ENCODE data around the gene SLCO1A2. TPM values are rescaled to one million over a fixed set of nuclear protein-coding genes. Genes with fewer than 3 reads are reported as not detected.
"Not testable (repeated sequence)": the region's sequence is repeated elsewhere in the genome, so short reads cannot be mapped to it uniquely, and the experiment has no call there.

The SLCO1A2 gene
- total RNA-seq, 4 donors from 2014 or later: not detected

DNA sequence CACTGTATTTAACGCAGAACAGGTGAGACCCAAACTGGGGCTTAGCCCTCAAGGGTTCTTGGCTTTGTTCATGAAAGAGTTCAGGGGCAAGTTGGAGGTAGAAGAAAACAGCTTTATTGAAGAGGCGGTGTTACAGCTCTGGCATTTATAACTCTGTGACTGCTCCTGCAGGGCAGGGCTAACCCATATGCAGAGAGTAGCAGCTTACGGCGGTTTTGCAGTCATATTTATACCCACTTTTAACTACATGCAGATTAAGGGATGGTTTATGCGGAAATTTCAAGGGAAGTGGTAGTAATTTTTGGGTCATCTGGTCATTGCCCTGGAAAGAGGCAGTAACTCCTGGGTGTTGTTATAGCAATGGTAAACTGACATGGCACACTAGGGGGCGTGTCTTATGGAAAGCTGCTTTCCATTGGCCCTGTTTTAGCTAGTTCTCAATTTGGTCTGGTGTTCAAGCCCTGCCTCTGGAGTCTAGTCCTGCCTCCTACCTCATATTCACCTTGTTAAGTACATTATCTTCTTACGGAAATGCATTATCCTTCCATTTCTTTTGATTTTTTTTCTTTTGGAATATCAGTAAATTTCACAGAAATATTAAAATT, 36.2 kb upstream of the SLCO1A2 start:
- no peaks in the 10 kb centered on the region for H3K9me3 ChIP-seq
- no peak overlapping the region for H3K4me3 ChIP-seq
- intact Hi-C loops (cut with DNase I; ENCODE audit: low total_unique reads) (no loop called here), in situ Hi-C loops (cut with MboI; ENCODE audit: low pct_ligation_motif_present in 1 of 4, low pct_unique_long_range_greater_than_20kb in 1 of 4, low sequenced_read_pairs in 3 of 4) (no loop called here)
- H3K27me3 ChIP-seq: no peaks in the 10 kb centered on the region
- TF ChIP-seq POLR2AphosphoS5 (IDR thresholded peaks at IDR 0.05): no peak
- H3K36me3 ChIP-seq: no peaks in the 10 kb centered on the region
- no peak for DNase-seq
- WGBS, 2 donors (ENCODE audit: low coverage in 1 of 2): 76 to 82% methylated on average over 4 to 7 of the region's 7 CpGs
- H3K4me1 ChIP-seq: no peaks in the 10 kb centered on the region
- no peak overlapping the region for H3K27ac ChIP-seq

DNA sequence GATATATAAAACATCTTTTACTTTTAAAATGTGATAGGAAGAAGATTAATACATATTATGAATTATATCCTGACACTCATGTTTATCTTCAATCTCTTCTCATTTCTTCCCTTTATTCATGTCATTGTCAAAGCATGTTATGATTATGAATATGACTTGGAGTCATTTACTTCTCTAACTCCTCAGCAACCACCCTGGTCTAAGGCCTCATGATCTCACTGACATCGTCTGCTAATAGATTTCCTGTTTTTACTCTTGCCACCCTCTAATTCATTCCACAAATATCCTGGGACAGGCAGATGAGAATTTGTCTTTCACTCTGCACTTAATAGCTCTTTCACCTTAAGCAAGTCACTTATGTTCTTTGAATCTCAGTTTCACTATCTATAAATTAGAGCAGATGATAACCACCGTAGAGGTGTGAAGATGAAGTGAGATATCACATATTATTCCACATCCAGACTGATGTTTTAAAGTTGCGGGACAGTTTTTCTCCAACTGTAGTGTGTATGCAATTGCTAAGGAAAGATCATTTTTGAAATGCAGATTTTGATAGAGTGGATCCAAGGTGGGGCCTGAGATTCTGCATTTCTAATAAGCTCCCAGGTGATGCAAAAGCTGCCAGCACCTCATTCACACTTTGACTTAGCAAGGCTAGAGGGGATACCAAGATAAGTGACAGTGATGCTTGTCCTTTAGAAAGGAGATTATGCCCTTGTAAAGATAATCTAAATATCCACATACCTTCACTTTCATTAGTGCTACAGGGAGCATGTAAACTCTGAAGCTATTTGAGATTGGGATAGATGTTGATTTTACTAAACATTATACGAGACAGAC, 34.6 kb upstream of the SLCO1A2 start:
- Histone ChIP-seq H3K4me3 (no peak overlapping the region), H3K36me3 (no peaks in the 10 kb centered on the region), H3K27me3 (no peaks in the 10 kb centered on the region), H3K9me3 (no peaks in the 10 kb centered on the region), H3K4me1 (no peaks in the 10 kb centered on the region), H3K27ac (no peak overlapping the region)
- no peak for DNase-seq
- TF ChIP-seq POLR2AphosphoS5 (IDR thresholded peaks at IDR 0.05): no peak
- WGBS, 2 donors (ENCODE audit: low coverage in 1 of 2): 52 to 60% methylated on average over 3 to 4 of the region's 4 CpGs
- intact Hi-C loops (cut with DNase I; ENCODE audit: low total_unique reads) (no loop called here), in situ Hi-C loops (cut with MboI; ENCODE audit: low pct_ligation_motif_present in 1 of 4, low pct_unique_long_range_greater_than_20kb in 1 of 4, low sequenced_read_pairs in 3 of 4) (no loop called here)

DNA sequence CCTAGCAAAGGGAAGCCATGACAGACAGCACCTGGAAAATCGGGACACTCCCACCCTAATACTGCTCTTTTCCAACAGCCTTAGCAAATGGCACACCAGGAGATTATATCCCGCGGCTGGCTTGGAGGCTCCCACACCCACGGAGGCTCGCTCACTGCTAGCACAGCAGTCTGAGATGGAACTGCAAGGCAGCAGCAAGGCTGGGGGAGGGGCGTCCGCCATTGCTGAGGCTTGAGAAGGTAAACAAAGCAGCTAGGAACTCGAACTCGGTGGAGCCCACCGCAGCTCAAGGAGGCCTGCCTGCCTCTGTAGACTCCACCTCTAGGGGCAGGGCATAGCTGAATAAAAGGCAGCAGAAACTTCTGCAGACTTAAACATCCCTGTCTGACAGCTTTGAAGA, 25.9 kb upstream of the SLCO1A2 start:
- WGBS, 2 donors (ENCODE audit: low coverage in 1 of 2): 79 to 100% methylated on average over 1 to 10 of the region's 10 CpGs
- H3K27me3 ChIP-seq; DNase-seq; intact Hi-C loops (cut with DNase I; ENCODE audit: low total_unique reads); H3K4me3 ChIP-seq; H3K36me3 ChIP-seq; in situ Hi-C loops (cut with MboI; ENCODE audit: low pct_ligation_motif_present in 1 of 4, low pct_unique_long_range_greater_than_20kb in 1 of 4, low sequenced_read_pairs in 3 of 4); H3K27ac ChIP-seq; H3K4me1 ChIP-seq; H3K9me3 ChIP-seq: not testable (repeated sequence)

DNA sequence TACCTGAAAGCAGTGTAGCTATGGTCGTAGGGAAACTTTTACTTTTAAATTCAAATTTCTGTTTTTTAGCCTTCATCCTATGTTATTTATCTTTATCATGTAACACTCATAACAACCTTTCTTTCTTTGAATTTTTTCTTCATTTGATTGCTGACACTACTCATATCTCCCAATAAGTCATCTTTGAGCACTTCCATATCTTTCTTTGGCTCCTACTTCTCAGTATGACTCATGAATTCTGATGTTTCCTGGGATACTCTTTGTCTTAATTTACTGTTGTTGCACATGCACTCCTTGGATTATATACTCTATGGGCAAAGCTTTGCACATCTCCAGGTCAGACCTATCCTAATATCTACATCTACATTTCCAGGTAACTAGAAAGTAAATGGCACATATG, 19.9 kb upstream of the SLCO1A2 start:
- no peaks in the 10 kb centered on the region for H3K9me3 ChIP-seq
- no peak overlapping the region for H3K4me3 ChIP-seq
- no peaks in the 10 kb centered on the region for H3K27me3 ChIP-seq
- in situ Hi-C loops (cut with MboI; ENCODE audit: low pct_ligation_motif_present in 1 of 4, low pct_unique_long_range_greater_than_20kb in 1 of 4, low sequenced_read_pairs in 3 of 4) (no loop called here), intact Hi-C loops (cut with DNase I; ENCODE audit: low total_unique reads) (no loop called here)
- no peak for DNase-seq
- no peak overlapping the region for H3K27ac ChIP-seq
- no peak for TF ChIP-seq EP300 (IDR thresholded peaks at IDR 0.05; ENCODE audit: low read depth)
- no peaks in the 10 kb centered on the region for H3K4me1 ChIP-seq
- WGBS, 2 donors (ENCODE audit: low coverage in 1 of 2): 87 to 100% methylated on average over 1 of the region's 1 CpG
- H3K36me3 ChIP-seq: no peaks in the 10 kb centered on the region

DNA sequence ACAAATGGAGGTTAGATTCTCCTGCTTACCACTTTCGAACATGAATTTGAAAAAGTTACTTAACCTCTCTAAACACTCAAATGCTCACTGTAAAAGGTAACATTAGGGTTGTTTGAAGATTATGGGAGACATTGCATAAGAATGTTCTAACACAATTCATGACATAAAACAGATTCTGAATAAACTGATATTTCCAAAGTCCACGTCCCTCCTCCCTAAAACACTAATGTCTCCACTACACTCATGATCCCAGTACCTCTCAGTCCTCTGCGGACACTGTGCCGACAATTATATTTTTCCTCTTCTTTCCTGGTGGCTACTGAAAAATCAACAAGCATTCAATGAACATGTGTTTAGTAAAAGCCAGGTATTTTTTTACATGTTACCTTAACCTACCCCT, 19.2 kb upstream of the SLCO1A2 start:
- in situ Hi-C loops (cut with MboI; ENCODE audit: low pct_ligation_motif_present in 1 of 4, low pct_unique_long_range_greater_than_20kb in 1 of 4, low sequenced_read_pairs in 3 of 4) (no loop called here), intact Hi-C loops (cut with DNase I; ENCODE audit: low total_unique reads) (no loop called here)
- no peaks in the 10 kb centered on the region for H3K36me3 ChIP-seq
- no peaks in the 10 kb centered on the region for H3K27me3 ChIP-seq
- H3K9me3 ChIP-seq: no peaks in the 10 kb centered on the region
- H3K4me1 ChIP-seq: no peaks in the 10 kb centered on the region
- no peak for DNase-seq
- H3K4me3 ChIP-seq: no peak overlapping the region
- no peak overlapping the region for H3K27ac ChIP-seq
- 60 to 81% methylated on average over 4 of the region's 4 CpGs for WGBS, 2 donors (ENCODE audit: low coverage in 1 of 2)
- TF ChIP-seq EP300 (IDR thresholded peaks at IDR 0.05; ENCODE audit: low read depth): no peak
- TF ChIP-seq POLR2AphosphoS5 (IDR thresholded peaks at IDR 0.05): no peak
- TF ChIP-seq, protein P1, sequence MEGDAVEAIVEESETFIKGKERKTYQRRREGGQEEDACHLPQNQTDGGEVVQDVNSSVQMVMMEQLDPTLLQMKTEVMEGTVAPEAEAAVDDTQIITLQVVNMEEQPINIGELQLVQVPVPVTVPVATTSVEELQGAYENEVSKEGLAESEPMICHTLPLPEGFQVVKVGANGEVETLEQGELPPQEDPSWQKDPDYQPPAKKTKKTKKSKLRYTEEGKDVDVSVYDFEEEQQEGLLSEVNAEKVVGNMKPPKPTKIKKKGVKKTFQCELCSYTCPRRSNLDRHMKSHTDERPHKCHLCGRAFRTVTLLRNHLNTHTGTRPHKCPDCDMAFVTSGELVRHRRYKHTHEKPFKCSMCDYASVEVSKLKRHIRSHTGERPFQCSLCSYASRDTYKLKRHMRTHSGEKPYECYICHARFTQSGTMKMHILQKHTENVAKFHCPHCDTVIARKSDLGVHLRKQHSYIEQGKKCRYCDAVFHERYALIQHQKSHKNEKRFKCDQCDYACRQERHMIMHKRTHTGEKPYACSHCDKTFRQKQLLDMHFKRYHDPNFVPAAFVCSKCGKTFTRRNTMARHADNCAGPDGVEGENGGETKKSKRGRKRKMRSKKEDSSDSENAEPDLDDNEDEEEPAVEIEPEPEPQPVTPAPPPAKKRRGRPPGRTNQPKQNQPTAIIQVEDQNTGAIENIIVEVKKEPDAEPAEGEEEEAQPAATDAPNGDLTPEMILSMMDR (IDR thresholded peaks at IDR 0.05): no peak
- TF ChIP-seq POLR2A (IDR thresholded peaks at IDR 0.05): no peak

DNA sequence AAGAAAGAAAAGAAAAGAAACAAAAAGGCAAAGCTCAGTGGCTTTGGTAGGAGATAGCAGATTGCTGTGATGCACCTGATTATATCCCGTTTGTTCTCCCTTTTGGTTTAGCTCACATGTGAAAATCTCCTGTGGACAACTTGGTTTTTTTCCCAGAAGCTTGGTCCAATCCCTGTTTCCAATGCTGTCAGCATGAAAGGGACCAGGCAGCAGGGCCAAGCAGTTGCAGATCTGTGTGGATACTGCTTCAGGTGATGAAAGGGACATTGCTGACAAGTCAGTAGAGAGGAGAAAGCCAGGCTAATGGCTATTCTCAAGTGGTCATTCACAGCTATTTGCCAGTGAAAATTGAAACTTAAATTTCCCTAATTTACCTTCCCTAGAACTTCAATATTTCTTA, 18.8 kb upstream of the SLCO1A2 start:
- H3K27me3 ChIP-seq: no peaks in the 10 kb centered on the region
- no peaks in the 10 kb centered on the region for H3K36me3 ChIP-seq
- no peak overlapping the region for H3K27ac ChIP-seq
- no peaks in the 10 kb centered on the region for H3K4me1 ChIP-seq
- DNase-seq: no peak
- intact Hi-C loops (cut with DNase I; ENCODE audit: low total_unique reads): no loop called here
- H3K9me3 ChIP-seq: no peaks in the 10 kb centered on the region
- 38 to 67% methylated on average over 1 of the region's 1 CpG for WGBS, 2 donors (ENCODE audit: low coverage in 1 of 2)
- in situ Hi-C loops (cut with MboI; ENCODE audit: low pct_ligation_motif_present in 1 of 4, low pct_unique_long_range_greater_than_20kb in 1 of 4, low sequenced_read_pairs in 3 of 4): no loop called here
- TF ChIP-seq EP300 (IDR thresholded peaks at IDR 0.05; ENCODE audit: low read depth): no peak
- H3K4me3 ChIP-seq: no peak overlapping the region

Data from transverse colon (tissue), 4 donors.